Esophagus muscularis mucosa (tissue), 3 donors: ENCODE measurements around the gene TTC7B.

Experiments used
- EP300 ChIP-seq: sonication (generic); formaldehyde crosslinking; IDR thresholded peaks from one replicate; pipeline ENCODE4 v1.6.1; 2017; ENCODE audit warnings: antibody characterized with exemption
- TF ChIP-seq, protein P1 (sequence below), 3 experiments: fragments of 200-600 bp in 2 of 3; fragments of 450-650 bp in 1 of 3; sonication (generic) in 2 of 3; IDR thresholded peaks; one replicate each; pipeline ENCODE4 v1.5.1; 2017 to 2019; ENCODE audit warnings: antibody characterized with exemption in 3 of 3, mild to moderate bottlenecking in 2 of 3, moderate library complexity in 1 of 3

DNA sequence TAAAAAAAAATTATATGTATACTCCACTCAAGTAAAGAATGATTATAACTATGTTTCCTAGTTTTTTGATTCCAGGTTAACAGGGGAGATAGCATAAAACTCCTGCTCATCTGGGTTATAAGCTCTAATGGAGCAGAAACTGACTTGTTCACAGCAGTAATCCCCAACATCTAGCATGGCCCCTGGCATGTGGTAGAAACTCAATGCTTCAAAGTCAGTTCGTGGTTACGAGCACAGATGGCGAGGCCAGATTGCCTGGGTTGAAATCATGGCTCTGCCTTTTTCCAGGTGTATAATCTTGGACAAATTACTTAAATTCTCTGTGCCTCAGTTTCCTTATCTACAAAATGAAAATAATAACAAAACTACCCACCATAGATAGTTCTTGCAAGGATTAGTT is 183.8 kb downstream of the TTC7B start:
- TF ChIP-seq, protein P1, sequence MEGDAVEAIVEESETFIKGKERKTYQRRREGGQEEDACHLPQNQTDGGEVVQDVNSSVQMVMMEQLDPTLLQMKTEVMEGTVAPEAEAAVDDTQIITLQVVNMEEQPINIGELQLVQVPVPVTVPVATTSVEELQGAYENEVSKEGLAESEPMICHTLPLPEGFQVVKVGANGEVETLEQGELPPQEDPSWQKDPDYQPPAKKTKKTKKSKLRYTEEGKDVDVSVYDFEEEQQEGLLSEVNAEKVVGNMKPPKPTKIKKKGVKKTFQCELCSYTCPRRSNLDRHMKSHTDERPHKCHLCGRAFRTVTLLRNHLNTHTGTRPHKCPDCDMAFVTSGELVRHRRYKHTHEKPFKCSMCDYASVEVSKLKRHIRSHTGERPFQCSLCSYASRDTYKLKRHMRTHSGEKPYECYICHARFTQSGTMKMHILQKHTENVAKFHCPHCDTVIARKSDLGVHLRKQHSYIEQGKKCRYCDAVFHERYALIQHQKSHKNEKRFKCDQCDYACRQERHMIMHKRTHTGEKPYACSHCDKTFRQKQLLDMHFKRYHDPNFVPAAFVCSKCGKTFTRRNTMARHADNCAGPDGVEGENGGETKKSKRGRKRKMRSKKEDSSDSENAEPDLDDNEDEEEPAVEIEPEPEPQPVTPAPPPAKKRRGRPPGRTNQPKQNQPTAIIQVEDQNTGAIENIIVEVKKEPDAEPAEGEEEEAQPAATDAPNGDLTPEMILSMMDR (IDR thresholded peaks at IDR 0.05): no peak
- no peak for TF ChIP-seq EP300
